GM06990 (cell line): ENCODE data around the gene ZNF74.
"Not testable (repeated sequence)": the region's sequence is repeated elsewhere in the genome, so short reads cannot be mapped to it uniquely, and the experiment has no call there.

ENCODE experiments used
- DNase-seq: peaks from one replicate; pipeline ENCODE4 v3.0.0-alpha.2; 2011; ENCODE audit not compliant: insufficient read length; ENCODE audit errors: extremely low read depth
- H3K27me3 ChIP-seq: replicated peaks from 2 replicates; pipeline ENCODE4 v1.6.0; 2011; ENCODE audit warnings: low read length; ENCODE audit not compliant: control insufficient read depth, insufficient read depth
- H3K36me3 ChIP-seq: 2 replicates; pipeline ENCODE4 v1.5.1; 2011; ENCODE audit warnings: low read length; ENCODE audit not compliant: control insufficient read depth, insufficient read depth
- H3K4me3 ChIP-seq: replicated peaks from 2 replicates; pipeline ENCODE4 v1.5.1; 2011; ENCODE audit warnings: low read depth, mild to moderate bottlenecking, control low read depth, low read length
- TF ChIP-seq, protein P1 (sequence below): IDR thresholded peaks from 2 replicates; pipeline ENCODE4 v1.5.1; 2011; ENCODE audit warnings: low read length, control low read depth, mild to moderate bottlenecking, inconsistent platforms; ENCODE audit not compliant: insufficient read depth, poor library complexity, severe bottlenecking

The ZNF74 gene

GRCh38 chr22:20414450-20414849 lies 20.5 kb downstream of the ZNF74 start:
- no peaks in the 10 kb centered on the region for H3K27me3 ChIP-seq
- TF ChIP-seq, protein P1, sequence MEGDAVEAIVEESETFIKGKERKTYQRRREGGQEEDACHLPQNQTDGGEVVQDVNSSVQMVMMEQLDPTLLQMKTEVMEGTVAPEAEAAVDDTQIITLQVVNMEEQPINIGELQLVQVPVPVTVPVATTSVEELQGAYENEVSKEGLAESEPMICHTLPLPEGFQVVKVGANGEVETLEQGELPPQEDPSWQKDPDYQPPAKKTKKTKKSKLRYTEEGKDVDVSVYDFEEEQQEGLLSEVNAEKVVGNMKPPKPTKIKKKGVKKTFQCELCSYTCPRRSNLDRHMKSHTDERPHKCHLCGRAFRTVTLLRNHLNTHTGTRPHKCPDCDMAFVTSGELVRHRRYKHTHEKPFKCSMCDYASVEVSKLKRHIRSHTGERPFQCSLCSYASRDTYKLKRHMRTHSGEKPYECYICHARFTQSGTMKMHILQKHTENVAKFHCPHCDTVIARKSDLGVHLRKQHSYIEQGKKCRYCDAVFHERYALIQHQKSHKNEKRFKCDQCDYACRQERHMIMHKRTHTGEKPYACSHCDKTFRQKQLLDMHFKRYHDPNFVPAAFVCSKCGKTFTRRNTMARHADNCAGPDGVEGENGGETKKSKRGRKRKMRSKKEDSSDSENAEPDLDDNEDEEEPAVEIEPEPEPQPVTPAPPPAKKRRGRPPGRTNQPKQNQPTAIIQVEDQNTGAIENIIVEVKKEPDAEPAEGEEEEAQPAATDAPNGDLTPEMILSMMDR: no peak
- no peak for DNase-seq
- H3K4me3 ChIP-seq: no peak overlapping the region
- H3K36me3 ChIP-seq: no peaks in the 10 kb centered on the region

GRCh38 chr22:20415241-20415640 lies 21.3 kb downstream of the ZNF74 start:
- DNase-seq, H3K4me3 ChIP-seq, H3K36me3 ChIP-seq, H3K27me3 ChIP-seq: not testable (repeated sequence)

DNA sequence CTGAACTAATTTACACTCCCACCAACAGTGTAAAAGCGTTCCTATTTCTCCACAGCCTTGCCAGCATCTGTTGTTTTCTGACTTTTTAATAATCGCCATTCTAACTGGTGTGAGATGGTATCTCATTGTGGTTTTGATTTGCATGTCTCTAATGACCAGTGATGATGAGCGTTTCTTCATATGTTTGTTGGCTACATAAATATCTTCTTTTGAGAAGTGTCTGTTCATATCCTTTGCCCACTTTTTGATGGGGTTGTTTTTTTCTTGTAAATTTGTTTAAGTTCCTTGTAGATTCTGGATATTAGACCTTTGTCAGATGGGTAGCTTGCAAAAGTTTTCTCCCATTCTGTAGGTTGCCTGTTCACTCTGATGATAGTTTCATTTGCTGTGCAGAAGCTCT lies 21.7 kb downstream of the ZNF74 start:
- not testable (repeated sequence) for H3K27me3 ChIP-seq, DNase-seq, H3K36me3 ChIP-seq, H3K4me3 ChIP-seq

DNA sequence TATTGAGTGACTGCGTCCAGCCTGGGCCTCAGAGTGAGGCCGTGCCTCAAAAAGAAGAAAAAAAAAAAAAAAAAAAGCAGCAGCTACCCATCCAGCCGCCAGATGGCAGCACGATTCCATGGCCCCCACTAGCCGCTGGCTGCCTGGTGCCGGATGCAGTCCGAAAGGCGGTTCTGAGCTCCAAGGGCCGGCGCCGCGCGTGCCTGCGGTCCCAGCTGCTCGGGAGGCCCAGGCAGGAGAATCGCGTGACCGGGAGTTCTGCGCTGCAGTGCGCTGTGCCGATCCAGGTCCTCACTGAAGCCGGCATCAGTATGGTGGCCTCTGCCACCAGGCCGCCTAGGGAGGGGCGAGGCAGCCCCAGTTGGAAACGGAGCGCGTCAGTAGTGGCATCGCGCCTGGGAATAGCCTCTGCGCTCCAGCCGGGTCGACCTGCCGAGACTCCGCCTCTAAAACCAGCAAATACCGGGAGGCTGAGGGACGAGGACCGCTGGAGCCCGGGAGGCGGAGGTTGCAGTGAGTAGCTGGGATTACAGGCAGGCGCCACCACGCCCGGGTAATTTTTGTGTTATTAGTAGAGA lies 24.3 kb downstream of the ZNF74 start:
- DNase-seq: peak; percentile 68

GRCh38 chr22:20419664-20419951 lies 25.7 kb downstream of the ZNF74 start:
- no peak for DNase-seq
- Histone ChIP-seq H3K36me3 (no peaks in the 10 kb centered on the region), H3K4me3 (no peak overlapping the region), H3K27me3 (no peaks in the 10 kb centered on the region; the same call in 1 of the 2 replicates)
- TF ChIP-seq, protein P1: no peak

More for the DNA sequence above, 24.3 kb downstream of the ZNF74 start:
- Histone ChIP-seq H3K27me3 (no peaks in the 10 kb centered on the region; the same call in 1 of the 2 replicates), H3K36me3 (no peaks in the 10 kb centered on the region), H3K4me3 (peak overlapping the region; percentile 35)
- TF ChIP-seq, protein P1: peak; percentile 92

- TF ChIP-seq, protein P1: no peak
- no peak for DNase-seq
- Histone ChIP-seq H3K27me3 (no peaks in the 10 kb centered on the region; the same call in 1 of the 2 replicates), H3K36me3 (no peaks in the 10 kb centered on the region), H3K4me3 (no peak overlapping the region)
These were observed 26.3 kb downstream of the ZNF74 start for GRCh38 chr22:20420157-20420842.
